Measurements from ENCODE around the gene SPIRE1.

SPIRE1 gene

DNA sequence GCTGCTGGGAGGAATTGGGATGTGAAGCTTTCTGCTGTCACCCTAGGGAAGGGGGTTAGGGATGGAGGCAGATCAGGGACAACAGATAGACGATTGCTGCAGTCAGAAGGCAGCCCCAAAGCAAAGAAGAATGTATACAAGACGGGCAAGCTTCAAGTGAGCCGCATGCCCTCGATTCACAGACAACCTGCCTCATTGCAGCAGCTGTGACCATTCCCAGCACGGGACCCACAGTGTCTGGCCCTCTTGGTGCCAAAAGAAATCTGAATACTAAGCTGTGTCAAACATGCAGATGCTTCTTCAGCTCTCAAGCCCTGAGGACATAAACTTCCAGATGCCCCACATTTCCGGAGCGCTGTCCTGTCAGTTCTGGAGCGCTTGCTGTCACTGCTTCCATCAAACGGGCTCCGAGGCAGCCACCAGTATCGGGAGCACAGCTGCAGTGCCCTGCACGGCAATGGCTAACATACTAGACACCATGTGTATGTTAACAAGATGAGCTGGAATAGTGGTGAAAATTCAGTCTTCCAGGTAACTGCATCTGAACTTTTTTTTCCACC lies 216.4 kb downstream of the SPIRE1 start:
- peaks cover 2% of the 10 kb centered on the region for H3K9me3 ChIP-seq (ENCODE audit: insufficient read depth, low read length, severe bottlenecking)
- no peak overlapping the region for H3K4me3 ChIP-seq (ENCODE audit: low read depth in 1 of 2, low read length in 2 of 2)
- H3K36me3 ChIP-seq (ENCODE audit: insufficient read depth, low read length) = no peaks in the 10 kb centered on the region
- TF ChIP-seq, protein P1, sequence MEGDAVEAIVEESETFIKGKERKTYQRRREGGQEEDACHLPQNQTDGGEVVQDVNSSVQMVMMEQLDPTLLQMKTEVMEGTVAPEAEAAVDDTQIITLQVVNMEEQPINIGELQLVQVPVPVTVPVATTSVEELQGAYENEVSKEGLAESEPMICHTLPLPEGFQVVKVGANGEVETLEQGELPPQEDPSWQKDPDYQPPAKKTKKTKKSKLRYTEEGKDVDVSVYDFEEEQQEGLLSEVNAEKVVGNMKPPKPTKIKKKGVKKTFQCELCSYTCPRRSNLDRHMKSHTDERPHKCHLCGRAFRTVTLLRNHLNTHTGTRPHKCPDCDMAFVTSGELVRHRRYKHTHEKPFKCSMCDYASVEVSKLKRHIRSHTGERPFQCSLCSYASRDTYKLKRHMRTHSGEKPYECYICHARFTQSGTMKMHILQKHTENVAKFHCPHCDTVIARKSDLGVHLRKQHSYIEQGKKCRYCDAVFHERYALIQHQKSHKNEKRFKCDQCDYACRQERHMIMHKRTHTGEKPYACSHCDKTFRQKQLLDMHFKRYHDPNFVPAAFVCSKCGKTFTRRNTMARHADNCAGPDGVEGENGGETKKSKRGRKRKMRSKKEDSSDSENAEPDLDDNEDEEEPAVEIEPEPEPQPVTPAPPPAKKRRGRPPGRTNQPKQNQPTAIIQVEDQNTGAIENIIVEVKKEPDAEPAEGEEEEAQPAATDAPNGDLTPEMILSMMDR (IDR thresholded peaks at IDR 0.05; ENCODE audit: borderline replicate concordance, extremely low read depth, low read length, poor library complexity, severe bottlenecking) = no peak
- H3K27me3 ChIP-seq (ENCODE audit: insufficient read depth, low read length, poor library complexity) = no peaks in the 10 kb centered on the region
- no peaks in the 10 kb centered on the region for H3K4me1 ChIP-seq (ENCODE audit: insufficient read depth, low read length)
- no peaks in the 10 kb centered on the region for H4K20me1 ChIP-seq (ENCODE audit: insufficient read depth, low read length)
- H2AFZ ChIP-seq (ENCODE audit: low read depth, low read length) = no peak overlapping the region
- no peak for DNase-seq
- H3K79me2 ChIP-seq (ENCODE audit: insufficient read depth, low read length) = no peaks in the 10 kb centered on the region
- H3K27ac ChIP-seq (ENCODE audit: low read length) = no peak overlapping the region
- no peak overlapping the region for H3K9ac ChIP-seq (ENCODE audit: low read depth, low read length)
- H3K4me2 ChIP-seq (ENCODE audit: insufficient read depth, low read length) = no peak overlapping the region
- ATAC-seq (ENCODE audit: insufficient read depth, low read depth) = no peak

DNA sequence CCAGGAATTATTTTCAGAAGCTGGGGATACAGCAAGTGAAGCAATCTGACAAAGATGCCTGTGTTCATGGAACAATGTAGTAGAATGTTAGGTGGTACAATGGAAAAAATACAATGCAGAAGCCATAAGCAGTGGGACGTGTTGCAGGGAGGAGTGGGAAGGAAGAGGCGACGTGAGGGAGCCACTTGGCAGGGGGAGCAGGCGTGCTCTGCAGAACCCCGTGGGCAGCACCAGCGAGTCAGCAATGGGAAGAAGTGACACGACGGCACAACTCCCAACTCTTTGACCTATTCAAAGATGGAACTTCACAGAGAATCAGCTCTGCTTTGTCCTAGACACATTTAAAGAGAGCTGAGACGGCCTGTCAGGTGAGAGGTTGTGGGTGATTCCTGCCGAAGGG lies 219.7 kb downstream of the SPIRE1 start:
- H3K36me3 ChIP-seq (ENCODE audit: insufficient read depth, low read length) = no peaks in the 10 kb centered on the region
- no peaks in the 10 kb centered on the region for H3K79me2 ChIP-seq (ENCODE audit: insufficient read depth, low read length)
- ATAC-seq (ENCODE audit: insufficient read depth, low read depth) = no peak
- no peak overlapping the region for H3K4me2 ChIP-seq (ENCODE audit: insufficient read depth, low read length)
- H3K27ac ChIP-seq (ENCODE audit: low read length) = no peak overlapping the region
- no peak overlapping the region for H3K4me3 ChIP-seq (ENCODE audit: low read depth in 1 of 2, low read length in 2 of 2)
- no peak overlapping the region for H3K9ac ChIP-seq (ENCODE audit: low read depth, low read length)
- no peak for DNase-seq
- H2AFZ ChIP-seq (ENCODE audit: low read depth, low read length) = no peak overlapping the region
- H3K27me3 ChIP-seq (ENCODE audit: insufficient read depth, low read length, poor library complexity) = no peaks in the 10 kb centered on the region
- H3K4me1 ChIP-seq (ENCODE audit: insufficient read depth, low read length) = no peaks in the 10 kb centered on the region
- no peak for TF ChIP-seq EZH2 (IDR thresholded peaks at IDR 0.05; ENCODE audit: borderline replicate concordance, low read depth, low read length, severe bottlenecking)
- TF ChIP-seq, protein P1 (IDR thresholded peaks at IDR 0.05; ENCODE audit: borderline replicate concordance, extremely low read depth, low read length, poor library complexity, severe bottlenecking) = no peak
- H3K9me3 ChIP-seq (ENCODE audit: insufficient read depth, low read length, severe bottlenecking) = no peaks in the 10 kb centered on the region
- no peaks in the 10 kb centered on the region for H4K20me1 ChIP-seq (ENCODE audit: insufficient read depth, low read length)

DNA sequence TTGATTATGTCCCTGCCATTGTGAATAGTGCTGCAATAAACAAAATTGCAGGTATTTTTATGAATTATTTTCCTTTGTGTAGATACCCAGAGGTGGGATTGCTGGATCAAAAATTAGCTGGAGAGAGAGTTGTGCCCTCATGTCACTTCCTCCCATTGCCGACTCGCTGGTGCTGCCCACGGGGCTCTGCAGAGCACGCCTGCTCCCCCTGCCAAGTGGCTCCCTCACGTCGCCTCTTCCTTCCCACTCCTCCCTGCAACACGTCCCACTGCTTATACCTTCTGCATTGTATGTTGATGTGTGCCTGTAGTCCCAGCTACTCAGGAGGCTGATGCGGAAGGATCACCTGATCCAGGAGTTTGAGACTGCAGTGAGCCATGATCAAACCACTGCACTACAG lies 222.0 kb downstream of the SPIRE1 start:
- Histone ChIP-seq H3K4me3 (ENCODE audit: low read depth in 1 of 2, low read length in 2 of 2) (no peak overlapping the region), H3K27me3 (ENCODE audit: insufficient read depth, low read length, poor library complexity) (no peaks in the 10 kb centered on the region), H3K36me3 (ENCODE audit: insufficient read depth, low read length) (no peaks in the 10 kb centered on the region), H3K79me2 (ENCODE audit: insufficient read depth, low read length) (no peaks in the 10 kb centered on the region), H2AFZ (ENCODE audit: low read depth, low read length) (no peak overlapping the region), H4K20me1 (ENCODE audit: insufficient read depth, low read length) (no peaks in the 10 kb centered on the region), H3K27ac (ENCODE audit: low read length) (no peak overlapping the region), H3K9ac (ENCODE audit: low read depth, low read length) (no peak overlapping the region), H3K9me3 (ENCODE audit: insufficient read depth, low read length, severe bottlenecking) (no peaks in the 10 kb centered on the region), H3K4me2 (ENCODE audit: insufficient read depth, low read length) (no peak overlapping the region), H3K4me1 (ENCODE audit: insufficient read depth, low read length) (no peaks in the 10 kb centered on the region)
- TF ChIP-seq EZH2 (IDR thresholded peaks at IDR 0.05; ENCODE audit: borderline replicate concordance, low read depth, low read length, severe bottlenecking) = no peak
- TF ChIP-seq, protein P1 (IDR thresholded peaks at IDR 0.05; ENCODE audit: borderline replicate concordance, extremely low read depth, low read length, poor library complexity, severe bottlenecking) = no peak
- DNase-seq (no peak), ATAC-seq (ENCODE audit: insufficient read depth, low read depth) (no peak)

DNA sequence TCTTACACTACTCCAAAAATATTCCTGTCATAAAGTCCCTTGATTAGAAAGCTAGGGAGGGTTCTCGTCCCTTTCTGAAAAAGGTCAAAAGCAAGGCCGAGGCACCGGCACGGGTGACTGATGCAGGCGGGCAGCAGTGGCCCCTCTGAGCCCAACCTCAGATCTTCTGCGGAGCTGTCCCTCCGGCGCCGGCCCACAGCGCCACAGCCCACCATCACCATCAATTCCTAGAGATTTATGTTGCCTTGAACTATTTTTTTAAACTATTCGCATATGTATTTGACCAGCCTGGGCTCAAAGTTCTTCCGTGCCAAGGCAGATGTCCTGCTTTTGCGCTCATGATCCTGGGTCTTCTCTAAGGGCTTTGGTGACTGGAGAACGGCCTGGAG lies 223.4 kb downstream of the SPIRE1 start:
- ATAC-seq (ENCODE audit: insufficient read depth, low read depth) = no peak
- Histone ChIP-seq H4K20me1 (ENCODE audit: insufficient read depth, low read length) (no peaks in the 10 kb centered on the region; the same call in 1 of the 2 replicates), H3K27me3 (ENCODE audit: insufficient read depth, low read length, poor library complexity) (no peaks in the 10 kb centered on the region)

More for the DNA sequence above, 223.4 kb downstream of the SPIRE1 start:
- H3K4me3 ChIP-seq (ENCODE audit: low read depth in 1 of 2, low read length in 2 of 2) = no peak overlapping the region
- no peaks in the 10 kb centered on the region for H3K4me1 ChIP-seq (ENCODE audit: insufficient read depth, low read length)
- H3K9me3 ChIP-seq (ENCODE audit: insufficient read depth, low read length, severe bottlenecking) = no peaks in the 10 kb centered on the region
- H3K27ac ChIP-seq (ENCODE audit: low read length) = no peak overlapping the region
- DNase-seq = no peak
- H2AFZ ChIP-seq (ENCODE audit: low read depth, low read length) = no peak overlapping the region
- no peaks in the 10 kb centered on the region for H3K36me3 ChIP-seq (ENCODE audit: insufficient read depth, low read length)
- no peak overlapping the region for H3K9ac ChIP-seq (ENCODE audit: low read depth, low read length)
- no peak for TF ChIP-seq EZH2 (IDR thresholded peaks at IDR 0.05; ENCODE audit: borderline replicate concordance, low read depth, low read length, severe bottlenecking)
- TF ChIP-seq, protein P1 (IDR thresholded peaks at IDR 0.05; ENCODE audit: borderline replicate concordance, extremely low read depth, low read length, poor library complexity, severe bottlenecking) = no peak
- H3K4me2 ChIP-seq (ENCODE audit: insufficient read depth, low read length) = no peak overlapping the region
- no peaks in the 10 kb centered on the region for H3K79me2 ChIP-seq (ENCODE audit: insufficient read depth, low read length)
